Tibial nerve (tissue), 3 donors: ENCODE results near the gene MAST1.

Experiments used
- POLR2A ChIP-seq, 2 donors: fragments of 450-650 bp; IDR thresholded peaks; one replicate each; pipeline ENCODE4 v1.6.1; 2017; ENCODE audit warnings: antibody characterized with exemption in 2 of 2, mild to moderate bottlenecking in 2 of 2, moderate library complexity in 2 of 2
- TF ChIP-seq, protein P1 (sequence below), 5 experiments: fragments of 200-600 bp in 3 of 5; fragments of 450-650 bp in 2 of 5; sonication (generic) in 3 of 5; IDR thresholded peaks; one replicate each; pipeline ENCODE4 v1.5.1; 2016 to 2019; ENCODE audit warnings: antibody characterized with exemption in 5 of 5, mild to moderate bottlenecking in 3 of 5, moderate library complexity in 2 of 5

DNA sequence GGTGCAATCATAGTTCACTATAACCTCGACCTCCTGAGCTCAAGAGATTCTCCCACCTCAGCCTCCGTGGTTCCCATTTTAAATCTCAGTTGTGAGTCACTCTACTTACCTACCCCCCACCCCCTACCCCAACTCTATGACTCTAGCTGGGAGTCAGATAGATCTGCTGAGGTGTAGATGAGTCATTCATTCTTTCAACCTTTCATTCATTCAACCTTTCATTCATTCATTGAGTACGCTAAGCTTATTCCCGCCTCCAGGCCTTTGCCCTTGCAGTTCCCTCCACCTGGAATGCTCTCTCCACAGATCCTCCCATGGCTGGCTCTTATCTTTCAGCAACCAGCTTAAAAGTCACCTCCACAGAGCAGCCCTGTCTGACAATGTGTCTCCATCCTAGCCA lies 1.1 kb upstream of the MAST1 start:
- TF ChIP-seq, protein P1, sequence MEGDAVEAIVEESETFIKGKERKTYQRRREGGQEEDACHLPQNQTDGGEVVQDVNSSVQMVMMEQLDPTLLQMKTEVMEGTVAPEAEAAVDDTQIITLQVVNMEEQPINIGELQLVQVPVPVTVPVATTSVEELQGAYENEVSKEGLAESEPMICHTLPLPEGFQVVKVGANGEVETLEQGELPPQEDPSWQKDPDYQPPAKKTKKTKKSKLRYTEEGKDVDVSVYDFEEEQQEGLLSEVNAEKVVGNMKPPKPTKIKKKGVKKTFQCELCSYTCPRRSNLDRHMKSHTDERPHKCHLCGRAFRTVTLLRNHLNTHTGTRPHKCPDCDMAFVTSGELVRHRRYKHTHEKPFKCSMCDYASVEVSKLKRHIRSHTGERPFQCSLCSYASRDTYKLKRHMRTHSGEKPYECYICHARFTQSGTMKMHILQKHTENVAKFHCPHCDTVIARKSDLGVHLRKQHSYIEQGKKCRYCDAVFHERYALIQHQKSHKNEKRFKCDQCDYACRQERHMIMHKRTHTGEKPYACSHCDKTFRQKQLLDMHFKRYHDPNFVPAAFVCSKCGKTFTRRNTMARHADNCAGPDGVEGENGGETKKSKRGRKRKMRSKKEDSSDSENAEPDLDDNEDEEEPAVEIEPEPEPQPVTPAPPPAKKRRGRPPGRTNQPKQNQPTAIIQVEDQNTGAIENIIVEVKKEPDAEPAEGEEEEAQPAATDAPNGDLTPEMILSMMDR (IDR thresholded peaks at IDR 0.05) = no peak
- TF ChIP-seq POLR2A (IDR thresholded peaks at IDR 0.05) = no peak
